H9 (cell line): ENCODE results near the gene TEX52. TPM values are rescaled to one million over a fixed set of nuclear protein-coding genes. Genes with fewer than 3 reads are reported as not detected.

Source experiments
- DNase-seq: peaks from one replicate; pipeline ENCODE4 v3.0.0-alpha.2; 2017
- H2AFZ ChIP-seq: one replicate; pipeline ENCODE4 v1.6.1; 2013; ENCODE audit warnings: mild to moderate bottlenecking, low read length, control low read depth, moderate library complexity
- H2AK5ac ChIP-seq: 2 replicates; pipeline ENCODE4 v1.6.1; 2013; ENCODE audit warnings: low read length, control low read depth, mixed read lengths; ENCODE audit not compliant: insufficient read length
- H2BK120ac ChIP-seq: one replicate; pipeline ENCODE4 v1.6.1; 2013; ENCODE audit warnings: low read depth, mild to moderate bottlenecking, low read length, control low read depth, inconsistent platforms; ENCODE audit not compliant: poor library complexity, severe bottlenecking
- H2BK12ac ChIP-seq: 2 replicates; pipeline ENCODE4 v1.6.1; 2013; ENCODE audit warnings: low read length, control low read depth, mixed read lengths, low read depth; ENCODE audit not compliant: insufficient read length
- H2BK15ac ChIP-seq: 2 replicates; pipeline ENCODE4 v1.6.1; 2013; ENCODE audit warnings: low read depth, low read length, control low read depth
- H2BK20ac ChIP-seq: one replicate; pipeline ENCODE4 v1.6.1; 2013; ENCODE audit warnings: low read depth, mild to moderate bottlenecking, low read length, control low read depth, inconsistent platforms; ENCODE audit not compliant: poor library complexity, severe bottlenecking
- H2BK5ac ChIP-seq: 2 replicates; pipeline ENCODE4 v1.6.1; 2013; ENCODE audit warnings: low read length, control low read depth, mixed read lengths; ENCODE audit not compliant: insufficient read length
- H3K14ac ChIP-seq: 2 replicates; pipeline ENCODE4 v1.6.1; 2013; ENCODE audit warnings: low read length, control low read depth; ENCODE audit not compliant: insufficient read depth
- H3K18ac ChIP-seq: 2 replicates; pipeline ENCODE4 v1.6.1; 2013; ENCODE audit warnings: low read depth, mild to moderate bottlenecking, mixed read lengths, low read length, control low read depth; ENCODE audit not compliant: insufficient read length
- H3K23ac ChIP-seq: 2 replicates; pipeline ENCODE4 v1.6.1; 2013; ENCODE audit warnings: low read length, control low read depth, mixed read lengths, low read depth; ENCODE audit not compliant: insufficient read length
- H3K23me2 ChIP-seq: 2 replicates; pipeline ENCODE4 v1.6.1; 2013; ENCODE audit warnings: low read depth, mild to moderate bottlenecking, mixed read lengths, low read length, control low read depth; ENCODE audit not compliant: insufficient read length, poor library complexity, severe bottlenecking
- H3K27ac ChIP-seq: 2 replicates; pipeline ENCODE4 v1.5.1; 2013; ENCODE audit warnings: low read length, control low read depth, mixed read lengths, low read depth; ENCODE audit not compliant: insufficient read length
- H3K27me3 ChIP-seq: 2 replicates; pipeline ENCODE4 v1.6.1; 2013; ENCODE audit warnings: low read length, control low read depth, inconsistent platforms; ENCODE audit not compliant: insufficient read depth
- H3K4ac ChIP-seq: 2 replicates; pipeline ENCODE4 v1.6.1; 2013; ENCODE audit warnings: low read depth, mild to moderate bottlenecking, control low read depth, inconsistent platforms, low read length, moderate library complexity
- H3K4me1 ChIP-seq: 2 replicates; pipeline ENCODE4 v1.6.1; 2013; ENCODE audit warnings: low read length, control low read depth, inconsistent platforms; ENCODE audit not compliant: insufficient read depth
- H3K4me2 ChIP-seq: 2 replicates; pipeline ENCODE4 v1.6.1; 2013; ENCODE audit warnings: low read length, control low read depth, mixed read lengths; ENCODE audit not compliant: insufficient read length, insufficient read depth
- H3K56ac ChIP-seq: 2 replicates; pipeline ENCODE4 v1.6.1; 2013; ENCODE audit warnings: low read depth, mild to moderate bottlenecking, mixed read lengths, low read length, control low read depth; ENCODE audit not compliant: insufficient read length
- H3K79me1 ChIP-seq: 2 replicates; pipeline ENCODE4 v1.6.1; 2013; ENCODE audit warnings: low read depth, mild to moderate bottlenecking, moderate library complexity, low read length, control low read depth, inconsistent platforms; ENCODE audit not compliant: insufficient read depth, poor library complexity, severe bottlenecking
- H3K79me2 ChIP-seq: 2 replicates; pipeline ENCODE4 v1.6.1; 2013; ENCODE audit warnings: low read length, control low read depth, inconsistent platforms; ENCODE audit not compliant: insufficient read depth
- H3K9ac ChIP-seq: 2 replicates; pipeline ENCODE4 v1.6.1; 2013; ENCODE audit warnings: low read length, control low read depth, mixed read lengths; ENCODE audit not compliant: insufficient read length; ENCODE audit errors: extremely low read depth
- H3K9me3 ChIP-seq: one replicate; pipeline ENCODE4 v1.6.1; 2013; ENCODE audit warnings: low read depth, low read length, inconsistent platforms; ENCODE audit not compliant: control insufficient read depth
- H3T11ph ChIP-seq: one replicate; pipeline ENCODE4 v1.6.1; 2013; ENCODE audit warnings: mild to moderate bottlenecking, low read length, control low read depth, inconsistent platforms
- H4K20me1 ChIP-seq: one replicate; pipeline ENCODE4 v1.6.1; 2013; ENCODE audit not compliant: control insufficient read depth, insufficient read length, insufficient read depth
- H4K5ac ChIP-seq: 2 replicates; pipeline ENCODE4 v1.6.1; 2013; ENCODE audit warnings: low read depth, mild to moderate bottlenecking, mixed read lengths, low read length, control low read depth; ENCODE audit not compliant: insufficient read length
- H4K8ac ChIP-seq: replicated peaks from 2 replicates; pipeline ENCODE4 v1.6.1; 2013; ENCODE audit warnings: low read length, control low read depth, mixed read lengths, low read depth; ENCODE audit not compliant: insufficient read length
- H4K91ac ChIP-seq: 2 replicates; pipeline ENCODE4 v1.6.1; 2013; ENCODE audit warnings: low read depth, mild to moderate bottlenecking, moderate library complexity, mixed read lengths, low read length, control low read depth; ENCODE audit not compliant: insufficient read length
- H3K27ac Mint-ChIP-seq, 3 experiments: 2 replicates in 2 of 3; 3 replicates in 1 of 3; pipeline ENCODE4 v1.8.0; 2020 to 2021; ENCODE audit warnings: mixed read lengths in 3 of 3, mild to moderate bottlenecking in 1 of 3, moderate library complexity in 1 of 3
- H3K27me3 Mint-ChIP-seq: 2 replicates; pipeline ENCODE4 v1.8.0; 2021; ENCODE audit warnings: low read depth, mild to moderate bottlenecking, moderate library complexity, mixed read lengths
- H3K36me3 Mint-ChIP-seq, 3 experiments: 2 replicates in 2 of 3; 3 replicates in 1 of 3; pipeline ENCODE4 v1.8.0; 2020 to 2021; ENCODE audit warnings: low read depth in 3 of 3, mixed read lengths in 3 of 3; ENCODE audit not compliant: insufficient read depth in 1 of 3
- H3K4me1 Mint-ChIP-seq, 2 experiments: 2 replicates each; pipeline ENCODE4 v1.8.0; 2020; ENCODE audit warnings: mixed read lengths in 2 of 2
- H3K4me3 Mint-ChIP-seq, 2 experiments: 2 replicates in 1 of 2; 3 replicates in 1 of 2; pipeline ENCODE4 v1.8.0; 2020 to 2021; ENCODE audit warnings: mild to moderate bottlenecking in 2 of 2, mixed read lengths in 2 of 2, moderate library complexity in 1 of 2
- H3K9me3 Mint-ChIP-seq, 2 experiments: 2 replicates in 1 of 2; 3 replicates in 1 of 2; pipeline ENCODE4 v1.8.0; 2020; ENCODE audit warnings: mild to moderate bottlenecking in 2 of 2, mixed read lengths in 2 of 2, moderate library complexity in 1 of 2
- CTCF ChIP-seq: fragments of 200-600 bp; sonication (generic); conservative IDR thresholded peaks from 3 replicates; pipeline ENCODE4 v1.8.0; 2021; ENCODE audit warnings: antibody characterized with exemption, mild to moderate bottlenecking
- WGBS: extraction: QIAGEN DNeasy Blood & Tissue Kit; methylation state at CpG from one replicate; pipeline ENCODE4 v1.1.7; 2013; ENCODE audit warnings: missing lambda C conversion rate, low lambda C conversion rate, mixed read lengths; ENCODE audit not compliant: insufficient read length; ENCODE audit errors: extremely low coverage; 5-methylcytosine and 5-hydroxymethylcytosine counted together
- total RNA-seq: library from RNA; stranded (reverse); gene quantifications from 2 replicates; pipeline ENCODE4 v1.2.1, GENCODE V29; 2021

Gene TEX52
- total RNA-seq, 1 experiment from 2014 or later, result 0.20 TPM

GRCh38 chr12:2804393-2805142, 52.3 kb downstream of the TEX52 start:
- H4K20me1 ChIP-seq, result no peaks in the 10 kb centered on the region
- H4K5ac ChIP-seq, result no peak overlapping the region
- H2BK20ac ChIP-seq, result no peak overlapping the region
- H3K4me2 ChIP-seq, result no peak overlapping the region
- no peak overlapping the region for H3K18ac ChIP-seq
- WGBS, result no CpG with 5 or more reads among the region's 5 CpGs
- no peaks in the 10 kb centered on the region for H3K9me3 ChIP-seq
- no peak for DNase-seq
- no peak overlapping the region for H3K23ac ChIP-seq
- no peaks in the 10 kb centered on the region for H3K79me1 ChIP-seq
- no peak overlapping the region for H2BK120ac ChIP-seq
- no peaks in the 10 kb centered on the region for H3K4me1 ChIP-seq
- Mint-ChIP-seq H3K9me3 (no peaks in the 10 kb centered on the region), H3K27ac (no peak overlapping the region; a peak in 1 of 7 replicates), H3K4me3 (no peak overlapping the region), H3K36me3 (peaks cover 44 to 76% (median 61%) of the 10 kb centered on the region in 3 experiments), H3K4me1 (no peaks in the 10 kb centered on the region), H3K27me3 (no peaks in the 10 kb centered on the region)
- H3K9ac ChIP-seq, result no peak overlapping the region
- H4K8ac ChIP-seq, result no peak overlapping the region
- H2AK5ac ChIP-seq, result no peak overlapping the region
- no peak overlapping the region for H2BK15ac ChIP-seq
- H3K14ac ChIP-seq, result no peak overlapping the region
- no peak overlapping the region for H4K91ac ChIP-seq
- no peak for TF ChIP-seq CTCF
- H3K79me2 ChIP-seq, result no peaks in the 10 kb centered on the region
- no peak overlapping the region for H2BK5ac ChIP-seq
- H3K4ac ChIP-seq, result no peak overlapping the region
- H3K56ac ChIP-seq, result no peak overlapping the region
- H2BK12ac ChIP-seq, result no peak overlapping the region
- no peaks in the 10 kb centered on the region for H3K23me2 ChIP-seq
- H3K27me3 ChIP-seq, result no peaks in the 10 kb centered on the region
- H2AFZ ChIP-seq, result no peak overlapping the region
- H3T11ph ChIP-seq, result no peak overlapping the region
- no peak overlapping the region for H3K27ac ChIP-seq
